CD14-positive monocyte (primary cell): ENCODE data around the gene ERCC3. TPM values are rescaled to one million over a fixed set of nuclear protein-coding genes. Genes with fewer than 3 reads are reported as not detected.

Source experiments
- DNase-seq, 3 donors: peaks; one replicate each; pipeline ENCODE4 v3.0.0-alpha.2; 2011 to 2022
- H2AFZ ChIP-seq: 2 replicates; pipeline ENCODE4 v1.6.0; 2012; ENCODE audit warnings: mild to moderate bottlenecking, low read depth, low read length, inconsistent platforms; ENCODE audit not compliant: insufficient read depth, poor library complexity, severe bottlenecking
- H3K27ac ChIP-seq, 2 donors: 1 replicate in 1 of 2; 2 replicates in 1 of 2; pipeline ENCODE4 v1.5.1; 2012 to 2013; ENCODE audit warnings: low read length in 2 of 2, control low read depth in 1 of 2, inconsistent platforms in 1 of 2, low read depth in 1 of 2, mild to moderate bottlenecking in 1 of 2
- H3K27me3 ChIP-seq, 2 donors: one replicate each; pipeline versions ENCODE4 v1.6.0 to v1.6.1; 2011 to 2013; ENCODE audit warnings: low read length in 2 of 2; ENCODE audit not compliant: control insufficient read depth in 2 of 2, insufficient read depth in 2 of 2
- H3K36me3 ChIP-seq, 2 donors: replicated peaks in 1 of 2; 1 replicate in 1 of 2; 2 replicates in 1 of 2; pipeline versions ENCODE4 v1.5.1 to v1.6.1; 2012 to 2013; ENCODE audit warnings: low read length in 2 of 2, control low read depth in 1 of 2, inconsistent platforms in 1 of 2, mild to moderate bottlenecking in 1 of 2; ENCODE audit not compliant: insufficient read depth in 2 of 2, control insufficient read depth in 1 of 2
- H3K4me1 ChIP-seq, 2 donors: 1 replicate in 1 of 2; 2 replicates in 1 of 2; pipeline versions ENCODE4 v1.5.1 to v1.6.1; 2012 to 2013; ENCODE audit warnings: low read length in 2 of 2, control low read depth in 1 of 2, inconsistent platforms in 1 of 2, mild to moderate bottlenecking in 1 of 2, moderate library complexity in 1 of 2; ENCODE audit not compliant: insufficient read depth in 2 of 2, control insufficient read depth in 1 of 2
- H3K4me2 ChIP-seq: replicated peaks from 2 replicates; pipeline ENCODE3; 2012; ENCODE audit warnings: low read length, moderate library complexity, mild to moderate bottlenecking; ENCODE audit not compliant: poor library complexity, severe bottlenecking; ENCODE audit errors: extremely low read depth
- H3K4me3 ChIP-seq, 3 experiments: fragments of 200-600 bp in 1 of 3; sonication (generic) in 1 of 3; replicated peaks in 1 of 3; 1 replicate in 2 of 3; 2 replicates in 1 of 3; pipeline ENCODE4 v1.5.1; 2011 to 2013; ENCODE audit warnings: low read length in 3 of 3, mild to moderate bottlenecking in 3 of 3, control low read depth in 2 of 3, low read depth in 2 of 3, inconsistent platforms in 1 of 3, moderate library complexity in 1 of 3
- H3K79me2 ChIP-seq: 2 replicates; pipeline ENCODE4 v1.6.0; 2012; ENCODE audit warnings: mild to moderate bottlenecking, control low read depth, inconsistent platforms, low read length, moderate library complexity; ENCODE audit not compliant: insufficient read depth
- H3K9ac ChIP-seq: 2 replicates; pipeline ENCODE4 v1.6.0; 2017; ENCODE audit warnings: low read length, mild to moderate bottlenecking; ENCODE audit not compliant: insufficient read depth, poor library complexity, severe bottlenecking
- H3K9me3 ChIP-seq, 2 donors: replicated peaks in 1 of 2; 1 replicate in 1 of 2; 2 replicates in 1 of 2; pipeline versions ENCODE4 v1.5.1 to v1.6.1; 2012 to 2013; ENCODE audit warnings: low read length in 2 of 2, control low read depth in 1 of 2; ENCODE audit not compliant: control insufficient read depth in 1 of 2, insufficient read depth in 1 of 2
- H4K20me1 ChIP-seq: 2 replicates; pipeline ENCODE4 v1.6.0; 2012; ENCODE audit warnings: mild to moderate bottlenecking, low read length, control low read depth, moderate library complexity; ENCODE audit not compliant: insufficient read depth
- H3K27ac Mint-ChIP-seq, 7 donors: one replicate each; pipeline ENCODE4 v1.8.0; 2020; ENCODE audit warnings: mild to moderate bottlenecking in 7 of 7, mixed read lengths in 7 of 7, moderate library complexity in 6 of 7, inconsistent platforms in 2 of 7
- H3K27me3 Mint-ChIP-seq, 3 donors: one replicate each; pipeline ENCODE4 v1.8.0; 2021 to 2022; ENCODE audit warnings: low read depth in 3 of 3, mild to moderate bottlenecking in 3 of 3, mixed read lengths in 3 of 3, moderate library complexity in 3 of 3, inconsistent platforms in 1 of 3
- H3K36me3 Mint-ChIP-seq, 2 donors: one replicate each; pipeline ENCODE4 v1.8.0; 2020; ENCODE audit warnings: mixed read lengths in 2 of 2, inconsistent platforms in 1 of 2, mild to moderate bottlenecking in 1 of 2
- H3K4me1 Mint-ChIP-seq: one replicate; pipeline ENCODE4 v1.8.0; 2020; ENCODE audit warnings: mild to moderate bottlenecking, mixed read lengths
- H3K4me3 Mint-ChIP-seq, 2 donors: one replicate each; pipeline ENCODE4 v1.8.0; 2020; ENCODE audit warnings: mild to moderate bottlenecking in 2 of 2, mixed read lengths in 2 of 2, moderate library complexity in 1 of 2
- H3K9me3 Mint-ChIP-seq, 7 donors: one replicate each; pipeline ENCODE4 v1.8.0; 2020 to 2022; ENCODE audit warnings: mixed read lengths in 7 of 7, mild to moderate bottlenecking in 6 of 7, moderate library complexity in 6 of 7, inconsistent platforms in 2 of 7
- WGBS: methylation state at CpG from one replicate; pipeline ENCODE4 v1.1.5; 2013; ENCODE audit warnings: missing lambda C conversion rate; ENCODE audit not compliant: insufficient coverage; 5-methylcytosine and 5-hydroxymethylcytosine counted together
- intact Hi-C, 2 donors: fragments of 100-400 bp; cut with micrococcal nuclease; formaldehyde crosslinking; loops; one replicate each; pipeline versions ENCODE4 v1.15.0 to v1.15.1; 2023
- polyA plus RNA-seq, 3 donors: library from polyadenylated mRNA; depleted of rRNA in 1 of 3; unstranded in 2 of 3; stranded (reverse) in 1 of 3; fragments of 300-500 nt in 2 of 3; fragments of >200 nt in 1 of 3; fragmentation: Illumina TruSeq in 2 of 3; gene quantifications; 1 replicate in 2 of 3; 2 replicates in 1 of 3; pipeline ENCODE4 v1.2.3, GENCODE V29; 2012 to 2021
- TF ChIP-seq, protein P1 (sequence below): fragments of 200-600 bp; IDR thresholded peaks from one replicate; pipeline ENCODE4 v1.8.0; 2022; ENCODE audit warnings: antibody characterized with exemption, mild to moderate bottlenecking

ERCC3 gene
- polyA plus RNA-seq, 3 donors = 13.2 to 49.7 (median 16.9) TPM

DNA sequence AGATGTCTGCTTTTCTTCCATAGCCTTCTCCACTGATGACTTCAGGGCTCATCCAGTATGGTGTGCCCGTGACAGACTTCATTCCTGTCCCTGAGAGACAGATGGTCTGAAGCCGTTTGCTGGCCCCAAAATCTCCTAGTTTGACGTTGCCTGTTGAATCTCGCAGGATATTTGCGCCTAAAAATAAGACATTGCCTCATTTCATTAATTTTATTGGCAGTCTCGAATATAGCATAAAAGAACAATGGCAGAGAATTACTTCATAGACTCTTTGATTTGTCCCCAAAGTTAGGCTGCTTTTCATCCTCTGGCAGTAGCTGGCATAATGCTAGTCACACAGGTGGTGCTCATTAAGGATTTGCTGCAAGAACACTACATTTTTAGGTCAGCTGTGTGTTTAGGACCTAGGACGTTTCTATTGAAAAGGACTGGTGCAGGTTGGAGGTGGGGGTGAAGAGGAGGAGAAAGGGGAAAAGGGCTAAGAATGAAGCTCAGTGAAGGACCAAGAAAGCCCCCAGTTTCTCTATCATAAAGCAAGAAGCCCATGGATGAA lies 14.7 kb upstream of the ERCC3 start:
- Histone ChIP-seq H3K9me3 (no peaks in the 10 kb centered on the region), H2AFZ (no peak overlapping the region), H3K4me2 (no peak overlapping the region), H3K4me1 (peaks cover 12 to 15% of the 10 kb centered on the region in 2 donors), H3K9ac (no peak overlapping the region), H3K27me3 (no peaks in the 10 kb centered on the region), H3K79me2 (peaks cover 6% of the 10 kb centered on the region), H3K4me3 (no peak overlapping the region), H3K27ac (peak overlapping the region in 1 of 2 donors; percentile 21), H3K36me3 (peaks cover 85 to 96% of the 10 kb centered on the region in 2 donors), H4K20me1 (peaks cover 27% of the 10 kb centered on the region)
- H3K4me3 Mint-ChIP-seq = no peak overlapping the region
- DNase-seq = no peak
- intact Hi-C loops = no loop called here
- TF ChIP-seq, protein P1, sequence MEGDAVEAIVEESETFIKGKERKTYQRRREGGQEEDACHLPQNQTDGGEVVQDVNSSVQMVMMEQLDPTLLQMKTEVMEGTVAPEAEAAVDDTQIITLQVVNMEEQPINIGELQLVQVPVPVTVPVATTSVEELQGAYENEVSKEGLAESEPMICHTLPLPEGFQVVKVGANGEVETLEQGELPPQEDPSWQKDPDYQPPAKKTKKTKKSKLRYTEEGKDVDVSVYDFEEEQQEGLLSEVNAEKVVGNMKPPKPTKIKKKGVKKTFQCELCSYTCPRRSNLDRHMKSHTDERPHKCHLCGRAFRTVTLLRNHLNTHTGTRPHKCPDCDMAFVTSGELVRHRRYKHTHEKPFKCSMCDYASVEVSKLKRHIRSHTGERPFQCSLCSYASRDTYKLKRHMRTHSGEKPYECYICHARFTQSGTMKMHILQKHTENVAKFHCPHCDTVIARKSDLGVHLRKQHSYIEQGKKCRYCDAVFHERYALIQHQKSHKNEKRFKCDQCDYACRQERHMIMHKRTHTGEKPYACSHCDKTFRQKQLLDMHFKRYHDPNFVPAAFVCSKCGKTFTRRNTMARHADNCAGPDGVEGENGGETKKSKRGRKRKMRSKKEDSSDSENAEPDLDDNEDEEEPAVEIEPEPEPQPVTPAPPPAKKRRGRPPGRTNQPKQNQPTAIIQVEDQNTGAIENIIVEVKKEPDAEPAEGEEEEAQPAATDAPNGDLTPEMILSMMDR = no peak
- 90% methylated on average over 7 of the region's 7 CpGs for WGBS
- H3K4me1 Mint-ChIP-seq = peaks cover 16% of the 10 kb centered on the region
- H3K9me3 Mint-ChIP-seq = no peaks in the 10 kb centered on the region
- peaks cover 66 to 80% of the 10 kb centered on the region in 2 donors for H3K36me3 Mint-ChIP-seq
- H3K27me3 Mint-ChIP-seq = peaks cover 0 to 2% (median 0%) of the 10 kb centered on the region in 3 donors
- peak overlapping the region in 3 of 7 donors; percentile 1 to 27 (median 5) for H3K27ac Mint-ChIP-seq

DNA sequence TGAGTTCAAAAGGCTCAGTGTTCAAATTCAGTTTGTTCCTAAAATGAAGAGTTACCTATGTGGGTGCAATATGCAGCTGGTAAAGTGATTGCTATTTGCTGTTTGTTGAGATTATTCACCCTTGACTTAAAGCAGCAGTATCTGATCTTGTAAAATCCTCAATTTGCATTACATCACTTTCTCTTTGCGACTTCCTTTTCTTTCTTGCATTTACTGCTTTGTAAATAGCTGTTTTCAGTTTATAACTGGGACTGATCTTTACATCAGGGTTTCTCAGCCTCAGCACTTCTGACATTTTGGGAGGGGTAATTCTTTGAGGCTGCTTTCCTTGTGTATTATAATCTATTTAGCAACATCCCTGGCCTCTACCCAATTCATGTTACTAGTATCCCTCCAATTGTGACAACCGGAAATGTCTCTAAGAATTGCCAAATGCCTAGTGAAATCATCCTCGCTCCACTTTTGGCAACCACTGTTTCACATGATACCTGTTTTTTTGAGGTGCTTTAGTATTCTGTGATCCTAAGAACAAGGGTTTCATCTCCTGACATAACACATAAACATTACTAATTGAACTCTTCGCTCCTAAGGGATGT lies 12.1 kb upstream of the ERCC3 start:
- Mint-ChIP-seq H3K4me1 (peaks cover 11% of the 10 kb centered on the region), H3K27me3 (peaks cover 0 to 2% (median 0%) of the 10 kb centered on the region in 3 donors), H3K9me3 (no peaks in the 10 kb centered on the region), H3K27ac (peak overlapping the region; percentile 65 to 85 (median 81)), H3K4me3 (no peak overlapping the region), H3K36me3 (peaks cover 59 to 66% of the 10 kb centered on the region in 2 donors)
- Histone ChIP-seq H4K20me1 (peaks cover 9% of the 10 kb centered on the region), H3K79me2 (no peaks in the 10 kb centered on the region), H3K4me3 (no peak overlapping the region), H3K27ac (peak overlapping the region in 1 of 2 donors; percentile 60), H3K4me1 (peaks cover 5 to 9% of the 10 kb centered on the region in 2 donors), H3K36me3 (peaks cover 72 to 88% of the 10 kb centered on the region in 2 donors), H3K9me3 (no peaks in the 10 kb centered on the region), H3K27me3 (no peaks in the 10 kb centered on the region), H3K9ac (no peak overlapping the region), H3K4me2 (no peak overlapping the region), H2AFZ (no peak overlapping the region)
- peak; percentile 50 to 73 (median 64) for DNase-seq
- TF ChIP-seq, protein P1 = no peak
- WGBS = no CpG with 5 or more reads among the region's 4 CpGs
- intact Hi-C loops = no loop called here
